Stimulated activated CD8-positive, alpha-beta memory T cell treated with anti-CD3 and anti-CD28 coated beads, Interleukin-12 subunit alpha, Interleukin-12 subunit beta, amount 100 ng/mL, for 1 hour (primary cell): Measurements from ENCODE around the gene RECK.

ENCODE experiments used
- DNase-seq: peaks from one replicate; pipeline ENCODE4 v3.0.0-alpha.2; 2020; ENCODE audit warnings: low read depth

Gene RECK

GRCh38 chr9:36029202-36029601, 7.5 kb upstream of the RECK start:
- DNase-seq: no peak

- no peak for DNase-seq
These were observed 6.8 kb upstream of the RECK start for GRCh38 chr9:36029765-36030528.

- DNase-seq: no peak
These were observed 5.8 kb upstream of the RECK start for GRCh38 chr9:36030871-36031270.

GRCh38 chr9:36031774-36032555, 4.7 kb upstream of the RECK start:
- DNase-seq: no peak

GRCh38 chr9:36033788-36034187, 2.9 kb upstream of the RECK start:
- no peak for DNase-seq

- DNase-seq: no peak
These were observed 2.5 kb upstream of the RECK start for GRCh38 chr9:36034234-36034633.

GRCh38 chr9:36035006-36035405, 1.7 kb upstream of the RECK start:
- no peak for DNase-seq

- no peak for DNase-seq
These were observed 397 bp upstream of the RECK start for GRCh38 chr9:36036253-36036779.

GRCh38 chr9:36037549-36038122, 923 bp downstream of the RECK start:
- DNase-seq: no peak

- DNase-seq: no peak
These were observed 2.4 kb downstream of the RECK start for GRCh38 chr9:36039121-36039520.

- DNase-seq: no peak
These were observed 3.0 kb downstream of the RECK start for GRCh38 chr9:36039696-36040095.

GRCh38 chr9:36040271-36040925, 3.7 kb downstream of the RECK start:
- DNase-seq: no peak

GRCh38 chr9:36041506-36041905, 4.8 kb downstream of the RECK start:
- DNase-seq: no peak

GRCh38 chr9:36045610-36046009, 8.9 kb downstream of the RECK start:
- DNase-seq: no peak

- no peak for DNase-seq
These were observed 10.2 kb downstream of the RECK start for GRCh38 chr9:36046923-36047322.

- DNase-seq: no peak
These were observed 12.7 kb downstream of the RECK start for GRCh38 chr9:36049408-36049807.

GRCh38 chr9:36050476-36050875, 13.8 kb downstream of the RECK start:
- no peak for DNase-seq

GRCh38 chr9:36051317-36051716, 14.6 kb downstream of the RECK start:
- no peak for DNase-seq

- no peak for DNase-seq
These were observed 17.3 kb downstream of the RECK start for GRCh38 chr9:36053971-36054370.

GRCh38 chr9:36056896-36057295, 20.2 kb downstream of the RECK start:
- DNase-seq: no peak

GRCh38 chr9:36063804-36064447, 27.2 kb downstream of the RECK start:
- no peak for DNase-seq
